HL-60 (cell line): ENCODE results near the gene TGM1.

Experiments
- DNase-seq, 2 experiments: peaks; one replicate each; pipeline ENCODE4 v3.0.0-alpha.2; 2010 to 2020; ENCODE audit warnings: low read depth in 1 of 2, low spot score in 1 of 2
- H3K27ac ChIP-seq: fragments of 250-450 bp; sonication (Bioruptor Pico); replicated peaks from 2 replicates; pipeline ENCODE4 v1.5.1; 2020; ENCODE audit warnings: mild to moderate bottlenecking, moderate library complexity
- H3K27me3 ChIP-seq: fragments of 250-450 bp; sonication (Bioruptor Pico); 2 replicates; pipeline ENCODE4 v1.5.1; 2021; ENCODE audit warnings: mild to moderate bottlenecking, moderate library complexity; ENCODE audit not compliant: insufficient read depth, poor library complexity, severe bottlenecking
- H3K4me3 ChIP-seq: replicated peaks from 2 replicates; pipeline ENCODE4 v1.5.1; 2011; ENCODE audit warnings: mild to moderate bottlenecking, control low read depth, low read length; ENCODE audit not compliant: insufficient read depth
- GABPA ChIP-seq: IDR thresholded peaks from 2 replicates; pipeline ENCODE4 v1.6.1; 2012; ENCODE audit warnings: low read depth
- POLR2AphosphoS5 ChIP-seq: IDR thresholded peaks from 2 replicates; pipeline ENCODE4 v1.6.1; 2012; ENCODE audit warnings: low read depth
- REST ChIP-seq: IDR thresholded peaks from 2 replicates; pipeline ENCODE4 v1.6.1; 2012; ENCODE audit warnings: low read depth; ENCODE audit not compliant: insufficient replicate concordance
- SPI1 ChIP-seq: IDR thresholded peaks from 2 replicates; pipeline ENCODE4 v1.6.1; 2012; ENCODE audit warnings: low read depth, mild to moderate bottlenecking, borderline replicate concordance
- TF ChIP-seq, protein P1 (sequence below): IDR thresholded peaks from one replicate; pipeline ENCODE4 v1.5.1; 2011; ENCODE audit warnings: low read length, control low read depth, inconsistent platforms; ENCODE audit not compliant: insufficient read depth

The TGM1 gene

GRCh38 chr14:24252289-24253124, 10.5 kb downstream of the TGM1 start:
- TF ChIP-seq, protein P1, sequence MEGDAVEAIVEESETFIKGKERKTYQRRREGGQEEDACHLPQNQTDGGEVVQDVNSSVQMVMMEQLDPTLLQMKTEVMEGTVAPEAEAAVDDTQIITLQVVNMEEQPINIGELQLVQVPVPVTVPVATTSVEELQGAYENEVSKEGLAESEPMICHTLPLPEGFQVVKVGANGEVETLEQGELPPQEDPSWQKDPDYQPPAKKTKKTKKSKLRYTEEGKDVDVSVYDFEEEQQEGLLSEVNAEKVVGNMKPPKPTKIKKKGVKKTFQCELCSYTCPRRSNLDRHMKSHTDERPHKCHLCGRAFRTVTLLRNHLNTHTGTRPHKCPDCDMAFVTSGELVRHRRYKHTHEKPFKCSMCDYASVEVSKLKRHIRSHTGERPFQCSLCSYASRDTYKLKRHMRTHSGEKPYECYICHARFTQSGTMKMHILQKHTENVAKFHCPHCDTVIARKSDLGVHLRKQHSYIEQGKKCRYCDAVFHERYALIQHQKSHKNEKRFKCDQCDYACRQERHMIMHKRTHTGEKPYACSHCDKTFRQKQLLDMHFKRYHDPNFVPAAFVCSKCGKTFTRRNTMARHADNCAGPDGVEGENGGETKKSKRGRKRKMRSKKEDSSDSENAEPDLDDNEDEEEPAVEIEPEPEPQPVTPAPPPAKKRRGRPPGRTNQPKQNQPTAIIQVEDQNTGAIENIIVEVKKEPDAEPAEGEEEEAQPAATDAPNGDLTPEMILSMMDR, result no peak
- no peak for TF ChIP-seq REST
- TF ChIP-seq GABPA, result no peak
- no peak for TF ChIP-seq SPI1
- TF ChIP-seq POLR2AphosphoS5, result no peak
- H3K27ac ChIP-seq, result no peak overlapping the region
- no peak for DNase-seq

DNA sequence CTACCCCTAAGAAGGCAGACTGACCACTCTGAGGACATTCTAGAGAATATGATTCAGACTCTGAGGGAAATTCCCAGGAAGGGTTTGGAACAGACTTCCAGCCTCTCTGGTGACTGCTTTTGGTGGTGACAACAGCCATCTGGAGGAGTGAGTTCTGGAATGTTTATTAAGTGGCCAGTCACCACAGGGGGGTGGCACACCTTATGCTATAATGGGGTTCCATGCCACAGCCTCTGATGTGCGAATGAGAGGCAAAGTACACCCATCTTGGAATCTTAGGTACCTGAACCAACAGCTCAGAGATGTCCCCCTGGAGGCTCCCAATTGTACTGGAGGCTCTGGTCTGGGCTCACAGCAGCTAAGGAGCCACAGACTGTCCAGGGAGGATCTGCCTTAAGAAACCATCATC, 11.1 kb downstream of the TGM1 start:
- no peak for DNase-seq
- TF ChIP-seq POLR2AphosphoS5 (no peak), SPI1 (no peak), GABPA (no peak), REST (no peak)
- TF ChIP-seq, protein P1, result no peak
- Histone ChIP-seq H3K27me3 (no peaks in the 10 kb centered on the region), H3K4me3 (no peak overlapping the region), H3K27ac (no peak overlapping the region)

More at GRCh38 chr14:24252289-24253124, 10.5 kb downstream of the TGM1 start:
- no peaks in the 10 kb centered on the region for H3K27me3 ChIP-seq
- no peak overlapping the region for H3K4me3 ChIP-seq

DNA sequence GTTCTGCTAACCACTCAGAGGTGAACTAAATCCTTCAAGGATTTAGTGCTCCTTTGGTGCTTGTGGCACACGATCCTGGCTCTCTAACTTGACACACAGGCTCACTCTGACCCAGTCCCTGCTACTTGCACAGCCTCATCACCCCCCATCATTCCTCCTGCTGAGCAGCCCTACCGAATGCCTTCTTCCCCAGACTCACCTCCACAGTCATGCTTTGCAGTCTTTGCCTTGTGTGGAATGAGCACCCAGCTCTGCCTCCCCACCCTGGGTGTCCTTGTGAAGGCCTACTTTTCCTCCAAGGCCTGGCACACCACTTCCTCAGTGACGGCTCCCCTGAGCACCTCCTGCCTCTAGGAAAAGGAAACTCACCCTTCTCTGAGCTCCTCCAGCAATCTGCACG, 12.6 kb downstream of the TGM1 start:
- no peak for DNase-seq
- Histone ChIP-seq H3K27me3 (no peaks in the 10 kb centered on the region), H3K4me3 (no peak overlapping the region), H3K27ac (no peak overlapping the region)
- TF ChIP-seq REST (no peak), POLR2AphosphoS5 (no peak), SPI1 (no peak), GABPA (no peak)
- TF ChIP-seq, protein P1, result no peak
